Measurements from ENCODE around the gene FICD. TPM values are rescaled to one million over a fixed set of nuclear protein-coding genes. Genes with fewer than 3 reads are reported as not detected.
"Not testable (repeated sequence)": the region's sequence is repeated elsewhere in the genome, so short reads cannot be mapped to it uniquely, and the experiment has no call there.

Gene FICD
- total and polyA plus RNA-seq, 2 experiments from 2014 or later = 3.5 to 3.6 TPM

GRCh38 chr12:108483213-108484059, 31.6 kb upstream of the FICD start:
- no peaks in the 10 kb centered on the region for H3K27me3 ChIP-seq
- no peaks in the 10 kb centered on the region for H3K4me1 ChIP-seq (ENCODE audit: low read depth)
- no peak overlapping the region for H3K27ac ChIP-seq
- DNase-seq (ENCODE audit: low read depth in 1 of 2, low spot score in 1 of 2) = no peak
- no peaks in the 10 kb centered on the region for H3K36me3 ChIP-seq
- H3K9me3 ChIP-seq (ENCODE audit: low read depth) = no peaks in the 10 kb centered on the region
- no peak overlapping the region for H3K4me3 ChIP-seq
- TF ChIP-seq, protein P1, sequence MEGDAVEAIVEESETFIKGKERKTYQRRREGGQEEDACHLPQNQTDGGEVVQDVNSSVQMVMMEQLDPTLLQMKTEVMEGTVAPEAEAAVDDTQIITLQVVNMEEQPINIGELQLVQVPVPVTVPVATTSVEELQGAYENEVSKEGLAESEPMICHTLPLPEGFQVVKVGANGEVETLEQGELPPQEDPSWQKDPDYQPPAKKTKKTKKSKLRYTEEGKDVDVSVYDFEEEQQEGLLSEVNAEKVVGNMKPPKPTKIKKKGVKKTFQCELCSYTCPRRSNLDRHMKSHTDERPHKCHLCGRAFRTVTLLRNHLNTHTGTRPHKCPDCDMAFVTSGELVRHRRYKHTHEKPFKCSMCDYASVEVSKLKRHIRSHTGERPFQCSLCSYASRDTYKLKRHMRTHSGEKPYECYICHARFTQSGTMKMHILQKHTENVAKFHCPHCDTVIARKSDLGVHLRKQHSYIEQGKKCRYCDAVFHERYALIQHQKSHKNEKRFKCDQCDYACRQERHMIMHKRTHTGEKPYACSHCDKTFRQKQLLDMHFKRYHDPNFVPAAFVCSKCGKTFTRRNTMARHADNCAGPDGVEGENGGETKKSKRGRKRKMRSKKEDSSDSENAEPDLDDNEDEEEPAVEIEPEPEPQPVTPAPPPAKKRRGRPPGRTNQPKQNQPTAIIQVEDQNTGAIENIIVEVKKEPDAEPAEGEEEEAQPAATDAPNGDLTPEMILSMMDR (IDR thresholded peaks at IDR 0.05; ENCODE audit: low read depth, low read length) = no peak

- Histone ChIP-seq H3K9me3 (ENCODE audit: low read depth) (no peaks in the 10 kb centered on the region), H3K36me3 (no peaks in the 10 kb centered on the region), H3K27ac (no peak overlapping the region), H3K27me3 (no peaks in the 10 kb centered on the region), H3K4me3 (no peak overlapping the region), H3K4me1 (ENCODE audit: low read depth) (no peaks in the 10 kb centered on the region)
- no peak for DNase-seq (ENCODE audit: low read depth in 1 of 2, low spot score in 1 of 2)
- TF ChIP-seq, protein P1 (IDR thresholded peaks at IDR 0.05; ENCODE audit: low read depth, low read length) = no peak
Measured at GRCh38 chr12:108484431-108484830, 30.6 kb upstream of the FICD start.

DNA sequence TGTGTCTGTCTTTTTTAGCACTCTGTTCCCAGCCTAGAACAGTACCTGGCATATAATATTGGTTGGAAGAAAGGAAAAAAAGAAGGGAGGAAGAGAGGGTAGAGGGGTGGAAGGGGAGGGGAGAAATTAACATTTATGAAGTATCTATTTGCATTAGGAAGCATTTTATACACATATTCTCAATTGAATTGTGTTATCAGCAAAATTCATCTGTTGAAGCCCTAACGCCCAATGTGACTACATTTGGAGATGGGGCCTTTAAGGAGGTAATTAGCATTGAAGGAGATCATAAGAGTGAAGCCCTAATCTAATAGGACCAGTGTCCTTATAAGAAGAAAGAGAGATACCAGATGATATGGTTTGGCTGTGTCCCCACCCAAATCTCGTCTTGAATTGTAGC, 30.2 kb upstream of the FICD start:
- Histone ChIP-seq H3K4me3 (no peak overlapping the region), H3K27me3 (no peaks in the 10 kb centered on the region), H3K9me3 (ENCODE audit: low read depth) (no peaks in the 10 kb centered on the region), H3K27ac (no peak overlapping the region), H3K36me3 (no peaks in the 10 kb centered on the region), H3K4me1 (ENCODE audit: low read depth) (no peaks in the 10 kb centered on the region)
- TF ChIP-seq, protein P1 (IDR thresholded peaks at IDR 0.05; ENCODE audit: low read depth, low read length) = no peak
- DNase-seq (ENCODE audit: low read depth in 1 of 2, low spot score in 1 of 2) = no peak

- H3K36me3 ChIP-seq; DNase-seq (ENCODE audit: low read depth in 1 of 2, low spot score in 1 of 2); H3K27me3 ChIP-seq; H3K27ac ChIP-seq; H3K9me3 ChIP-seq (ENCODE audit: low read depth); H3K4me3 ChIP-seq; H3K4me1 ChIP-seq (ENCODE audit: low read depth): not testable (repeated sequence)
Measured at GRCh38 chr12:108485371-108485770, 29.7 kb upstream of the FICD start.

GRCh38 chr12:108487029-108487428, 28.0 kb upstream of the FICD start:
- H3K4me1 ChIP-seq (ENCODE audit: low read depth); H3K27ac ChIP-seq; H3K27me3 ChIP-seq; DNase-seq (ENCODE audit: low read depth in 1 of 2, low spot score in 1 of 2); H3K4me3 ChIP-seq; H3K9me3 ChIP-seq (ENCODE audit: low read depth); H3K36me3 ChIP-seq: not testable (repeated sequence)

GRCh38 chr12:108491256-108491655, 23.8 kb upstream of the FICD start:
- Histone ChIP-seq H3K4me3 (no peak overlapping the region), H3K27me3 (no peaks in the 10 kb centered on the region), H3K36me3 (no peaks in the 10 kb centered on the region), H3K9me3 (ENCODE audit: low read depth) (no peaks in the 10 kb centered on the region), H3K27ac (no peak overlapping the region), H3K4me1 (ENCODE audit: low read depth) (no peaks in the 10 kb centered on the region)
- TF ChIP-seq, protein P1 (IDR thresholded peaks at IDR 0.05; ENCODE audit: low read depth, low read length) = no peak
- DNase-seq (ENCODE audit: low read depth in 1 of 2, low spot score in 1 of 2) = no peak
